NCI-H2227 (cell line): Measurements from ENCODE around the gene TRMO.

Source experiments
- DNase-seq: peaks from one replicate; lab custom pipeline; 2025; ENCODE audit not compliant: unreplicated experiment; lab: John Stamatoyannopoulos, UW

Gene TRMO

DNA sequence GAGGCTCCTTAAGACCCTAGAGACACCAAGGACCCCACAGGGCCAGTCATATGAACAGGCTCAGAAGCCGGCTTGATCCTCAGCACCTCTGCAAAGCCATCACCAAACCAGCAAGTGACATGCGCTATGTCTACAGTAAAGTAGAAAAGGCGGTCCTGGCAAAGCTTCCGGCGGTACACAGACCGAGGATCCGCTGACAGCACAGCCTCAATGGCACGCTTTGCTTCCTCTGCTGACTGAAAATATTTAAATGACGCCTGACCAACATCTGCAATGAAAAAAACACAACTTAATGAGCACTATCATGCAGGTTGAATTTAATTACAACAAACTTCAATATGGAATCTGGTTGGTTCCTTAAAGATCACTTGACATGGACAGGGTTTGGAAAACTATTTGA lies 17.6 kb downstream of the TRMO start:
- no peak for DNase-seq

DNA sequence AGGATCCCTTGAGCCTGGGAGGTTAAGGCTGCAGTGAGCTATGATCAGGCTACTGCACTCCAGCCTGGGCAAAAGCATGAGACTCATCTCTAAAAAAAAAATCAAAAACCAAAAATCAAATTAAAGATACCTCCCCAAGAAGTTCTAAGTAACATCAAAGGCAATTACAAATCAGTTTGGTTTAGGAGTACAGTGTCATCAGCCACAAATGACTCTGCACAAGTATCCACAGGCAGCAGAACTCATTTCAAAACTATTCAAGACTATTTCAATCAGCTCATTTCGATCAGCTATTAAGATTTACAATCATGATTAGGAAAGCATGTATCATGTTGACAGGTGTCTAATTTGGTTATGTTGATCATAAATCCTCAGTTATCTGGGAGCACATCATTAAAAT lies 19.1 kb downstream of the TRMO start:
- DNase-seq = no peak

DNA sequence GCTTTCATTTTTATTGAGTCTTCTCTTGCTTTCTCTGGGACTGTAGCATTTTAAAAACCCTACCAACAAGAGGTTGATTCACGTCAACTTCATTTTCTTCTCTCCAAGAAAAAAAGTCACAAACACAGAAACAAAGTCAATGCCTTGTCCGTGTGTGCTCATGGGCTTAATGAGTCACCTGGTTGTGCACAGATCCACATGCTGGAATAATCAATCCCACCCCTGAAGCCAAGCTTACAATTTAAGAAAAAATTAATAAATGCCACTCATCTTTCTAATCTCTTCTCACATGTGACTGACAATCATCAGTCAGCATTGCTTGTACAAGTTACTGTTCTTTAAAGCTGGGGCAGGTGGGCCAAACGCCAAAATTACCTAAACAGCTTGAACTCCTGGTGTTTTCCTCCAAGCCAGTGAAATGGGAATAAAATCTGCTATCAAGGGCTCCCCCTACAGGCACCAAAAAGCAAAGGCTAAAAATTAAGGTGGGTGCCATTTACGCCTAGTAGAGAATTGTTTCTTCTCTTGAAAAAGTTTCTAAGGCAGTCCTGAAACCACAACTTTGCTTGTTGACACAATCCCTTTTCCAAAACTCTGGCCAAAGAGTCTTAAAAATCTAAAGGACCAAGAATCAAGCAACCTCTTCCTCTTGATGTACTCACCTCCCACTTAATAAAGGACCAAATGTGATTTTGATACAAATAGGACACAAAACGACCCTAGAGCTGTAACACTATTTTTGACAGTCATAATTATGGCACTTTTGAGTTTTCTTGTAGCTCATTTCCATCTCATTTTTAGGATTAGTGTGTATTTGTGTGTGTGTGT lies 21.3 kb downstream of the TRMO start:
- peak; percentile 36 for DNase-seq

DNA sequence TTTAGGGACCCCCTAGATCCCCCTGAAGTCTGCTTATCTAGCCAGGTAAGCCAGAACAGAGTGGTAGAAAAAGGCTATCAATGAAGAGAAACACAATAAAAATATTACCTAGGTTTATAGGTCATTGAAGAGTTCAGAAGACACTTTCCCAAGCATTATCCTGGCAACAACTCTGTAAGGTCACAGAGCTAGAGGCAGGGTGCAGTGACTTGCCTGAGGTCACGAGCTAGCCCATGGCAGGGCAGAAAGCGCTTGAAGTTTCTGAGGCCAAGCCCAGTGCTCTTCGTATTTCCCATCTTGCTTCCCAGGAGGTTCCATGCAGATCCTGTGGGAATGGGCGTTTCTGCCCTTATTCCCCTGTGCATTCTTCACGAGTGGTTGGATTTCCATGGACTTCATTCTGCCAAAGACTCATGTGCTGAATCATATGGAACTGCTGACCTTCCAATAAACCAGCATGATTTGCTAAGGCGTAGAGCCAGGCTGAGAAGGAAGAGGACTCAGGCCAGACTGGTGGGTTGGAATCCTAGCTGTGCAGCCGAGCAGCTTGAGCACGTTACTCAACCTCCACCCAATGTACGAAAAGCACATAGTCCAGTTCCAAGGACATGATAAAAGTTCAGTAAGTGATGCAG lies 22.1 kb downstream of the TRMO start:
- DNase-seq = no peak

DNA sequence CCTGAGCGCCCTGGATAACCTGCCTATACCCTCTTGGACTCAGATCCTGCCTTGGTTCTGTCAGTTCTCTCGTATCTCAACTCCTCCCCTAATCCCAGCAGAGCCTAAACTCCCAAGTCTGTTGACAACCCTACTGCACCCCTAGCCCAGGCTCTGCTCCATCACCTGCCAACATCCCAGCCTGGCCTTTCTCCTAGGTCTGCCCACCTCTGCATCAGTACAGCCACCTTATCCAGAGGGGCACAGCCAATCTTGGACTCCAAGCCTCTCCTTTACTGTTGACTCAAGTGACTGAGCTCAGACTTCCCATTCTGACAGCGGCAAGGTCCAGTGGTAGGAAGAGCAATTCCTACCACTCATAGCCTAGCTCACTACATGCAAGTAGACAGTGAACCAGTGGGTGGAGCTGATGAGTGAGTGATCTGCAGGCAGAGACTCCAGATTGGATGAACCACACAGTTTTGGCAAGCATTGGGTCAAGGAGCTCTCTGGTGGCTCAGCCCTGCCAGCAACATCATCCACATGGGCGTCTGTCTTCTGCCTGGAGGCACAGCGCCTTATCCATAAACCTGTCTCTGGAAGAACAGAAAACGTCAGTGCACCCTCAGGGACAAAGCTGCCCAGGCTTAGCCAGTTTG lies 26.5 kb downstream of the TRMO start:
- no peak for DNase-seq

DNA sequence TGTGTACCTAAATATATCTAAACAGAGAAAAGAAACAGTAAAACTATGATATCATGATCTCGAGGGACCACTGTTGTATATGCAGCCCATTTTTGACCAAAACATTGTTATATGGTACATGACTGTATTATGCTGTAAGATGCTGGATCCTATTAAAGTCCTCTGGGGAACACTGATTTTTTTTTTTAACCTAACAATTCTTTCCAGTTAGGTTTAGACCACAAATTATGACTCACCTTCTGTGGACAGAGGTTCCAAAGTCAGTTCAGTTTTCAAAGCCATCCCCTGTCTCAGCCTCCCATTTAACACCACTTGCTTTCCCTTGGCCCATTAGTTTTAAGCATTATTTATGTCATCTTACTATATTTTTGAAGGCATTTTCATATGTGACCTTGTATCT lies 27.1 kb downstream of the TRMO start:
- DNase-seq = no peak

DNA sequence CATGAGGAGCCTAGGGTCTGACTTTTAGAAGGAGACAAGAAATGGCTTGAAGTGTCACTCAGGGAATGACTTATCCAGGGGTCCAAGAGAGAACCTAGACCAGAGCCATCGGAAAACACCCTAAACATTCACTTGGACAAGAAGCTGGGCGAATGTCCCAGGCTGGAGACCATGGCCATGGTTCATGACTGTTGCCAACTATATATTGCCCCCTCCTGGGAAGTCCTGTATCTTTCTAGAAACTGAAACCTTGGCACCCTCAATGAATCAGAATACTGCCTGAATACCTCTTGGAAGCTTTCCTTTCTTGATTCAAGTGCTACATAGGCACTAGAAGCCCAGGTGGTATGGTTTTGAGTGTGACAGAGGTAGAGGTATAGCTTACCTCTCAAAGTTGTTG lies 29.9 kb downstream of the TRMO start:
- DNase-seq = no peak

DNA sequence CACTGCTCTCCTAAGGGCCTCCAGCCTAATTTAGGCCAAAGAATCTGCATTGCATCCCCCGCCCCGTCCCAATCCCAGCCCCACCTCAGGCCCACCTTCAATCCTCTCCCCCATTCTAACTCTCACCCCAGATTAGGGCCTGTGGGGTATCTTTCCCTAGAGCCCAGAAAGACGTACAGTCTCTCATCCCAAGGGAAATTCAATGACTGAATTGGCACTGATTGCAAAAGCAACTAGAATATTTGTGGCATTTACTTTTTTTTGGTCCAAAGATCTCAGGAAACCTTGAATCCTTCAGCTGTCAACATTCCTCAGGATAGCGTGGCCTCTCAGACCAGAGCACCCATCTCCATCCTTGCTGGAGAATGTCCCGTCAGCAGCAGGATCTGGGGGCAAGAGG lies 30.6 kb downstream of the TRMO start:
- DNase-seq = no peak

DNA sequence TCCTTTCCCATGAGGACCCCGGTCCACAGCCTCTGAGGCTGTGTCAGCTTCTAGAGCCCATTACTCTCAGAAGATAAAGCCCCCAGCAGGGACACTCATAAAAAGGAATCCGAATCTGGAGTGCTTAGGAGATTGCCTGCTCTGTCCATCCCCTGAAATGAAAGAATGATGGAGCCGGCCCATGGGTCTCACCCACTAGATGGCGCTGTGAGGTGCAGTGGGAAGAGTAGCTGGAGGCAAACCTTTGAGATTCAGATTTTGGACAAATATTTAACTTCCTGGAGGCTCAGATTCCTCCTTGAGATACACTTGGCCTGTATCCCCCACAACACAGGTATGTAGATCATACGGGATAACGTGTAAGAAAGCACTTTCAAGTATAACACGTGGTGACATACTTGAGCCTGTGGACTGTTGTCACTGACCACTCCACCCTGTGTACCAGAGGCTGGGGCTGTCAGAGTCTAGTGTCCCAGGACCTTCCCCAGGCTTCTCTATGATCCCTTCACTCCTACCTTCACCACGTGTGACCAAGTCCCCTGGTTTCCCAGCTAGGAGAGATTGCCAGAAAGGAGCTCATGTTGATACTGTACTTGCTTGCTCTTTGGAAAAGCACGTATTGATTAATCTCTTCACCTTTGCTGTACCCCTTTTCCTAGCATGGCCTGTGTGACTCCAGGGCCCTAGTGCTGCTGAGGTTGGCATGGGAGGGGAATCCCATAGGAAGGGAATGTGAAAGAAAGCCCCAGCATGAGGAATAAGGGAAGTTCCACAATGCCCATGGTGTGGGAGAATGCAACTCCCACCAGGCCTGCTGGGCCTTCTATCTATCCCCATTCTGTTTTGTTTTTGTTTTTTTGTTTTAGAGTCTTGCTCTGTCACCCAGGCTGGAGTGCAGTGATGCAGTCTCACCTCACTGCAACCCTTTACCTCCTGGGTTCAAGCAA lies 32.1 kb downstream of the TRMO start:
- DNase-seq = no peak

DNA sequence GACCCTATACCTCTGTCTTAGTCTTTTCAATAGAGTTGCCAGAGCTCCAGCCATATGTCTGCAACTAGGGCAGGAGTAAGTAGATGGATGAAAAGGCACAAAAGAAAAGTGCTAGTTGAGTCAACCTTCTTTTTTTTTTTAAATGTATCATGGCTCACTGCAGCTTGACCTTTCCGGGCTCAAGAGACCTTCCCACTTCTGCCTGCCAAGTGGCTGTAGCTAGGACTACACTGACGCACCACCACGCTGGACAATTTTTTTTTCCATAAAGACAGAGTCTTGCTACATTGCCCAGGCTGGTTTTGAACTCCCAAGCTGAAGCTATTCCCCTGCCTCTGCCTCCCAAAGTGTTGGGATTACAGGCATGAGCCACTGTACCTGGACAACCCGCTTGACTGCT lies 42.0 kb downstream of the TRMO start:
- DNase-seq = no peak

DNA sequence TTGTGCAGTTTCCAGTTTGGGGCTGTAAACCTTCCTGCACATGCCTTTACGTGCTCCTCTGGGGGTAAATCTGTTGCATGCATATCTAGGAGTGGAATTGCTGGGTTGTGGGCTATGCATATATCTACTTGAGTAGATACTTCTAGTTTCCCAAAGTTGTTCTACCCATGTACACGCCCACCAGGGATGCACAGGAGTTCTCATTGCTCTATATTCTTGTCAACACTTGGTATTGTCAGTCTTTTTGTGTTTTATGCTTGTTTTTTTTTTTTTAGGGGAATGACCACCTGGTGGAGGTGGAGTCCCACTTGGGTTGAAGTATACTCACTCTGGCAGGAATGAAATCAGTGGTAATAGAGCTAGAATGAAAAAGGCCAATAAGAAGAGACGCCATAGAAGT lies 46.2 kb downstream of the TRMO start:
- no peak for DNase-seq

DNA sequence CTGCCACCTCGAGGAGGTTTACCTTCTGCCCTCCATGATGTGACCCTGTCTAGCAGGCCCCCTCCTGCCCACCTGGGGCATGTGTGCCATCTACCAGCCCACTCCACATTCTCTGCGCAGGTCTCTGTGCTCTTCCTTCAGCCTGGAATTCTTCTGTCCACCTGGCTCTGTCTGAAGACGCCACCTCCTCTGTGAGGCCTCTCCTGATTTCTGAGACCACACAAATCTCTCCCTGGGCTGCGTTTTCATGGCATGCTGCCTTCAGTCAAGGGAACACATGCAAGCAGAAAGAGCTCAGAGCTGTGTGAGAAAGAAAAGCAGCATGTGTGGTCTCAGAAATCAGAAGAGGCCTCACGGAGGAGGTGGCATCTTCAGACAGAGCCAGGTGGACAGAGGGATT lies 47.2 kb downstream of the TRMO start:
- no peak for DNase-seq

DNA sequence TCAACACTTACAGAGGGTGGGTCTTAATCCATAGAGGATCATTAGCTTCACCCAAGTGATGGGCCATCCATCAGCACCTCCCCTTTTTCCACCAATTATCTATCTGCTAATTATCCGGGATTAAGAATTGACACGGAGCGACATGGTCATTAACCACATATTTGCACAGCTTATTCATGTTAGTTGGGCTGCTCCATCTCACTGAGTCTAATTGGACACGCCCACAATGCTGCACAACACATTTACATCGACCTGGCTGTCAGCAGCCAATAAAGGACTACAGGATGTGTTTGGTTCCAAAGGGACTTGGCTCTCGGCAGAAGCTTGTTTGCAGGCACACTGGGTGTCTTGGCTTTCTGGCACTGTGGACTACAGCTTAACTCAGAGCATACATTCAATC lies 47.7 kb downstream of the TRMO start:
- DNase-seq = no peak

DNA sequence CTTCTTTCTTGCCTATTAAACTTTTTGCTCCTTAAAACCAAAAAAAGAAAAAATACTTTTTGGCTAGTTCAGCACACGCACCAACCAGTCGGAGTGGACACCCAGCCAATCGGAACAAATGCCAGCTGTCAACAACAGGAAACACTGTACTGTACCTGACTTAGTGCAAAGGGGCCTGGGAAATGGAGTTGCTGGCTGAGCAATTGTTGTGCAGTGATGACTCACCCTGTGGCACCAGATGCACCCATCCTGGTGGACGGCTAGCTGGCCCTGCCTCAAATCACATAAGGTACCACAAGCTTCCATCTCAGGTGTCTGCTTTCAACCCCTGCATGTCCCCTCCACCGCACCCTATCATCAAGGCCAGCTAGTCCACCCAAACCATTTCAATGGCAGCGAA lies 48.4 kb downstream of the TRMO start:
- DNase-seq = no peak

DNA sequence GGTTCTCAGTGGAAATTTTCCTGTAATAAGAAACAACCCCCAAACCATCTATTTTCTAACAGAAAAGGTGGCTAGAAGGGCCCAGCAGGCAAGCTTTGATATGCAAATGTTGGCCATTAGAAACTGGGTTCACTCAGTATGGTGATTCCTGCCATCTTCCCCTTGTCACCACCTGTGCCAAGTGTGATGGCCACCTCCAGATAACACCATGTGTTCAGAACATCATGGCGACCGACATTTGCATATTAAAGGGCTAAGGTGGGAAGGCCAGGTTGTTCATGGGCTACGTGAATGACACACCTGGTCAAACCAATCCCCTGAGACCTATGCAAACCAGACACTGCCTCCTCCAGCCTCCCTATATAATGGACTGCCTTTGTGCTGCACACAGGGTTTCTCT lies 48.9 kb downstream of the TRMO start:
- DNase-seq = no peak

DNA sequence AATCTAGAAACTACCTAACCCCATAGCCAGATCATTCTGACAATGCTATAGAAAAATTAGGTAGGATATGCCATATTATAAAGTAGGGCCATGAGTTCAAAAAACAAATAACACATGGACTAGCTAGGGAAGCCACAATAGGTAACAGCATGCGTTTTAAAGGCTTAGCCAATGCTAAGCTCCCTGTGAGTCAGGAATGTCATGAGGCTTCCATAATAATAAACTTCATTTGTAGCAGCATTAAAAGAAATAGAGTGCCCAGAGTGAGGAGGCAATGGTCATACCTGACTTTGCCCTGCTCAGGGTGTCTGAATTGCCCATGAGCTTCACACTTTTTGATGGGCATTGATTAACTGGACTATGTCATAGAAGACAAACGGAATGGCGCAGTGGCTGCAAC lies 53.4 kb downstream of the TRMO start:
- no peak for DNase-seq

DNA sequence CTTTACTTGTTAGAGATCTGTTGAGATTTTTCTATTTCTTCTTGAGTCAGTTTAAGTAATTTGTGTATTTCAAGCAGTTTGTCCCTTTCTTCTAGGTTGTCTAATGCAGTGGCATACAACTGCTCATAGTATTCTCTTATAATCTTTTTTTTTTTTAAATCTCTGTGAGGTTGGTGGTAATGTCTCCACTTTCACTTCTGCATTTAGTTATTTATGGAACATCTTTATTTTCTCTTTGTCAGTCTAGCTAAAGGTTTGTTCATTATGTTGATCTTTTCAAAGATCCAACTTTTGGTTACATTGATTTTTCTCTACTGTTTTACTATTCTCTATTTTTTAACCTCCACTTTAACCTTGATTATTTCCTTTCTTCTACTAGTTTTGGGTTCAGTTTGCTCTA lies 55.5 kb downstream of the TRMO start:
- no peak for DNase-seq

DNA sequence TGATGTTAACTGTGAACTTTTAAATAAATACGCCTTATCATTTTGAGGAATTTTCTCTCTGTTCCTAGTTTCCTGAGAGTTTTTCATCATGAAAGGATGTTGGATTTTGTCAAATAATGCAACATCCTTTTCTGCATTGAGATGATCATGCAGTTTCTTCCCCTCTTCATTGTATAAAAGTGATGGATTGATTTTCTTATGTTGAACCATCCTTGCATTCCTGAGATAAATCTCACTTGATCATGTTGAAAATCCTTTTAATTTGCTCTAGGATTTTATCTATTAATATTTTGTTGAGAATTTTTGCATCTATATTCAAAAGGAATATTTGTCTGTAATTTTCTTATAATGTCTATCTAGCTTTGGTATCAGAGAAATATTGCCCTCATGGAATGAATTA lies 56.0 kb downstream of the TRMO start:
- no peak for DNase-seq

DNA sequence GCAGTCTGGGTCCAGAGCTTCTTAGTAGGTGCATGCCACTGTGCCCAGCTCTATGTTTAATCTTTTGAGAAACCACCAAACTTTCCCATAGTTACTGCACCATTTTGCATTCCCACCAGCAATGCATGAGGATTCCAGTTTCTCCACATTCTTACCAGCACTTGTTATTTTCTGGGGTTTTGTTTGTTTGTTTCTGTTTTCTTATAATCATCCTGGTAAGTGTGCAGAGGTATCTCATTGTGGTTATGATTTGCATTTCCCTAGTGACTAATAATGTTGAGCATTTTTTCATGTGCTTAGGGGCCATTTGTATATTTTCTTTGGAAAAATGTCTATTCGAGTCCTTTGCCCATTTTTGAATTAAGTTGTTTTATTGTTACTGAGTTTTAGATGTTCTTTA lies 57.9 kb downstream of the TRMO start:
- no peak for DNase-seq

DNA sequence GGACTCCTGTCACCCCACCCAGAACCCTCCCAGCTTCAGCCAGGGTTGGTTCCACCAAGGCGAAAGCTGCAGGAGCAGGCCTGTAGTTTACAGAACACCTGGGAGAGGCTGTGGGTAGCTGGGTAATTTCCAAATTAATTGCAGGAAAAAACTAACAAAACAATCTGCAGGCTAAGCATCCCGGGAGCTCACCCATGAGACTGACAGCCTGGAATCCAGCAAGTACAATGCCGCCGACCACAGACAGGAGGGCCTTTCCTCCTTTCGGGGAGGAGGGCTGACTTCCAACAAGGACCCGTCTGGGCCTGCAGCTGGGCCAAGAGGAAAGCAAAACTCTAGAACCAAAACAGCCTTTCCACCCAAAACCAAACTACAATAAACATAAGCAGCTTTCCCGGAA lies 59.0 kb downstream of the TRMO start:
- no peak for DNase-seq

DNA sequence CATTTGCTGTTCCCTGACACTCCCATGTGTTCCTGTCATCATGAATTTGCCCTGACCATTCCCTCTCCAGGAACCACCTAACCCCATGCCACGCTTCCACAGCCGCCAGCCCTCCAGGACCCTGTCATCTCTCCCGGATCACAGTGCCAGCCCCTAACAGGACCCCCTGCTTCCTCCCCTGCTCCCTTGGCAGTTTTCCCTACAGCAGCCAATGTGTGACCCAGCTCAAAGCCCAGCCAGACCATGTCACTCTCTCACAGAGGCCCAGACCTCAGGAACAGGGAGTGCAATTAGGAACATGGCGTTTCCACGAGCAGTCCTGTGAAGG lies 61.2 kb downstream of the TRMO start:
- no peak for DNase-seq
